ENCODE results near the gene SH3BP2.

GRCh38 chr4:2746891-2747695 is 45.8 kb upstream of the SH3BP2 start:
- TF ChIP-seq, protein P1, sequence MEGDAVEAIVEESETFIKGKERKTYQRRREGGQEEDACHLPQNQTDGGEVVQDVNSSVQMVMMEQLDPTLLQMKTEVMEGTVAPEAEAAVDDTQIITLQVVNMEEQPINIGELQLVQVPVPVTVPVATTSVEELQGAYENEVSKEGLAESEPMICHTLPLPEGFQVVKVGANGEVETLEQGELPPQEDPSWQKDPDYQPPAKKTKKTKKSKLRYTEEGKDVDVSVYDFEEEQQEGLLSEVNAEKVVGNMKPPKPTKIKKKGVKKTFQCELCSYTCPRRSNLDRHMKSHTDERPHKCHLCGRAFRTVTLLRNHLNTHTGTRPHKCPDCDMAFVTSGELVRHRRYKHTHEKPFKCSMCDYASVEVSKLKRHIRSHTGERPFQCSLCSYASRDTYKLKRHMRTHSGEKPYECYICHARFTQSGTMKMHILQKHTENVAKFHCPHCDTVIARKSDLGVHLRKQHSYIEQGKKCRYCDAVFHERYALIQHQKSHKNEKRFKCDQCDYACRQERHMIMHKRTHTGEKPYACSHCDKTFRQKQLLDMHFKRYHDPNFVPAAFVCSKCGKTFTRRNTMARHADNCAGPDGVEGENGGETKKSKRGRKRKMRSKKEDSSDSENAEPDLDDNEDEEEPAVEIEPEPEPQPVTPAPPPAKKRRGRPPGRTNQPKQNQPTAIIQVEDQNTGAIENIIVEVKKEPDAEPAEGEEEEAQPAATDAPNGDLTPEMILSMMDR (conservative IDR thresholded peaks at IDR 0.05; ENCODE audit: low read depth, low read length): no peak
- no peak for TF ChIP-seq EZH2 (IDR thresholded peaks at IDR 0.05; ENCODE audit: low read length, unreplicated experiment)

Data from PC-3 (cell line).